GM18868 (cell line): ENCODE results near the gene RIN3.

Source experiments
- ATAC-seq: cut with Tn5 transposase; IDR thresholded peaks from one replicate; pipeline ENCODE4 v1.9.1; 2021; ENCODE audit warnings: mild to moderate bottlenecking, moderate library complexity; ENCODE audit not compliant: unreplicated experiment

RIN3 gene

GRCh38 chr14:92484132-92484823 is 29.3 kb upstream of the RIN3 start:
- no peak for ATAC-seq

GRCh38 chr14:92486881-92487280 is 26.7 kb upstream of the RIN3 start:
- ATAC-seq, result no peak

- no peak for ATAC-seq
These were observed 26.0 kb upstream of the RIN3 start for GRCh38 chr14:92487513-92488133.

GRCh38 chr14:92489394-92490238 is 24.0 kb upstream of the RIN3 start:
- no peak for ATAC-seq

GRCh38 chr14:92490239-92490959 is 23.2 kb upstream of the RIN3 start:
- ATAC-seq, result no peak

GRCh38 chr14:92491782-92492181 is 21.8 kb upstream of the RIN3 start:
- no peak for ATAC-seq

GRCh38 chr14:92492258-92492657 is 21.3 kb upstream of the RIN3 start:
- ATAC-seq, result no peak

GRCh38 chr14:92493024-92493423 is 20.6 kb upstream of the RIN3 start:
- ATAC-seq, result no peak

- ATAC-seq, result no peak
These were observed 20.1 kb upstream of the RIN3 start for GRCh38 chr14:92493492-92493891.

- no peak for ATAC-seq
These were observed 19.1 kb upstream of the RIN3 start for GRCh38 chr14:92494512-92494911.

GRCh38 chr14:92495027-92495426 is 18.6 kb upstream of the RIN3 start:
- ATAC-seq, result no peak

- ATAC-seq, result no peak
These were observed 17.3 kb upstream of the RIN3 start for GRCh38 chr14:92496191-92496857.

- ATAC-seq, result no peak
These were observed 16.2 kb upstream of the RIN3 start for GRCh38 chr14:92497391-92497790.

- ATAC-seq, result no peak
These were observed 14.3 kb upstream of the RIN3 start for GRCh38 chr14:92499234-92499633.

- ATAC-seq, result no peak
These were observed 13.1 kb upstream of the RIN3 start for GRCh38 chr14:92500491-92500941.

GRCh38 chr14:92501891-92502351 is 11.7 kb upstream of the RIN3 start:
- ATAC-seq, result no peak

GRCh38 chr14:92502541-92503286 is 10.9 kb upstream of the RIN3 start:
- no peak for ATAC-seq

GRCh38 chr14:92503756-92504491 is 9.7 kb upstream of the RIN3 start:
- ATAC-seq, result no peak

- no peak for ATAC-seq
These were observed 7.8 kb upstream of the RIN3 start for GRCh38 chr14:92505826-92506225.
